ENCODE measurements around the gene MAGEA9.

GRCh38 chrX:149803458-149804062, 21.8 kb downstream of the MAGEA9 start:
- TF ChIP-seq ZNF311 (CRISPR knock-in tag; IDR thresholded peaks at IDR 0.05), result no peak
- TF ChIP-seq FOXP4 (CRISPR knock-in tag; IDR thresholded peaks at IDR 0.05; ENCODE audit: borderline replicate concordance), result no peak
- TF ChIP-seq MEF2A (IDR thresholded peaks at IDR 0.05; ENCODE audit: control insufficient read depth, low read depth, low read length), result no peak
- no peak for TF ChIP-seq CEBPB (tag; IDR thresholded peaks at IDR 0.05)
- no peak for TF ChIP-seq KLF16 (IDR thresholded peaks at IDR 0.05)
- no peak for TF ChIP-seq CTCF (IDR thresholded peaks at IDR 0.05 in 2 of 3, conservative IDR thresholded peaks at IDR 0.05 in 1 of 3; ENCODE audit: insufficient read depth in 2 of 3, low read depth in 1 of 3, low read length in 3 of 3)
- TF ChIP-seq SIN3A (IDR thresholded peaks at IDR 0.05; ENCODE audit: borderline replicate concordance in 2 of 2, control insufficient read depth in 1 of 2, low read depth in 2 of 2, low read length in 2 of 2), result no peak
- TF ChIP-seq POLR2A (conservative IDR thresholded peaks at IDR 0.05), result no peak
- no peak for TF ChIP-seq UBTF (IDR thresholded peaks at IDR 0.05; ENCODE audit: borderline replicate concordance in 1 of 2, low read depth in 2 of 2, low read length in 2 of 2)
- no peak for TF ChIP-seq MYC (IDR thresholded peaks at IDR 0.05; ENCODE audit: low read depth, low read length)
- no peak for TF ChIP-seq MYC (CRISPR knock-in tag; IDR thresholded peaks at IDR 0.05; ENCODE audit: borderline replicate concordance, low read depth)
- TF ChIP-seq IRF9 (tag; IDR thresholded peaks at IDR 0.05), result no peak
- TF ChIP-seq HMGXB4 (CRISPR knock-in tag; IDR thresholded peaks at IDR 0.05), result no peak

Measured in K562 (cell line).